Measurements from ENCODE around the gene PARVB.

GRCh38 chr22:44030051-44030701 lies 6.1 kb downstream of the PARVB start:
- TF ChIP-seq ZNF274 (IDR thresholded peaks at IDR 0.05; ENCODE audit: low read depth, low read length) (no peak), SUZ12 (IDR thresholded peaks at IDR 0.05; ENCODE audit: extremely low read depth, insufficient read depth, insufficient read length) (no peak)

All from NT2/D1 (cell line).